ENCODE measurements around the gene BDKRB1.

BDKRB1 gene

DNA sequence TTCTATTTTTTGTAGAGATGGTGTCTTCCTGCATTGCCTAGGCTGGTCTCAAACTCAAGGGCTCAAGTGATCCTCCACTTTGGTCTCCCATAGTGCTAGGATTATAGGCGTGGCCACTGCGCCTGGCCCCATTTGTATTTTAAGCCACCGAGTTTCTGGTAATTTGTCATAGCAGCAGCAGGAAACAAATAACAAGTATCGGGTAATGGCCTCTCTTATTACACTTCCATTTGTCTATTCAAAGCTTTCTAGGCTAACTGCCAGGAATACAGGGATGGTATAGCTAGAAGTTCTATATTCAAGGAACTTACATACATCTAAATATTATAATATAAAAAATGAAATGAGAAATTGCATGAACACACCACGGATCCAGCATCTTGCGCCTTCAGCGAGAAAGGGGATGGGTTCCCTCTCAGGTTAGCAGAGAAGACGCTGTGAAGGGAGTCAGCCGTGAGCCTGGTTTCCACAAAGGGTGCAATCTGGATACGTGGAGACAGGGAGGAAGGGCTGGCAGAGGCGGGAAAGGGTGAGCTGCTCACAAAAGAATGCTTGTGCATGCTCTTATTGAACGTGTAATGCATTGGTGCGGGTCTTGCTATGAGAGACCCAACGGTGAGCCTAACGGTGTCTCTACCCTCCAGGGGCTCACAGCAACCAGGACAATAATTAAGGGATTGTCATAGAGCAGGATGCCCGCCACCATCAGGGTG, 9.5 kb downstream of the BDKRB1 start:
- TF ChIP-seq, protein P1, sequence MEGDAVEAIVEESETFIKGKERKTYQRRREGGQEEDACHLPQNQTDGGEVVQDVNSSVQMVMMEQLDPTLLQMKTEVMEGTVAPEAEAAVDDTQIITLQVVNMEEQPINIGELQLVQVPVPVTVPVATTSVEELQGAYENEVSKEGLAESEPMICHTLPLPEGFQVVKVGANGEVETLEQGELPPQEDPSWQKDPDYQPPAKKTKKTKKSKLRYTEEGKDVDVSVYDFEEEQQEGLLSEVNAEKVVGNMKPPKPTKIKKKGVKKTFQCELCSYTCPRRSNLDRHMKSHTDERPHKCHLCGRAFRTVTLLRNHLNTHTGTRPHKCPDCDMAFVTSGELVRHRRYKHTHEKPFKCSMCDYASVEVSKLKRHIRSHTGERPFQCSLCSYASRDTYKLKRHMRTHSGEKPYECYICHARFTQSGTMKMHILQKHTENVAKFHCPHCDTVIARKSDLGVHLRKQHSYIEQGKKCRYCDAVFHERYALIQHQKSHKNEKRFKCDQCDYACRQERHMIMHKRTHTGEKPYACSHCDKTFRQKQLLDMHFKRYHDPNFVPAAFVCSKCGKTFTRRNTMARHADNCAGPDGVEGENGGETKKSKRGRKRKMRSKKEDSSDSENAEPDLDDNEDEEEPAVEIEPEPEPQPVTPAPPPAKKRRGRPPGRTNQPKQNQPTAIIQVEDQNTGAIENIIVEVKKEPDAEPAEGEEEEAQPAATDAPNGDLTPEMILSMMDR (IDR thresholded peaks at IDR 0.05; ENCODE audit: control extremely low read depth, extremely low read depth, low read depth, missing control alignments) = no peak
- ChIA-PET CTCF (interaction anchor here (1.5 to 1.8 kb wide), 2 partner anchors 10 to 164 kb away, joined by 3 to 7 read pairs; no protein-coding TSS in a partner anchor), POLR2A (no interaction called here)
- no peak for DNase-seq (ENCODE audit: extremely low spot score)

DNA sequence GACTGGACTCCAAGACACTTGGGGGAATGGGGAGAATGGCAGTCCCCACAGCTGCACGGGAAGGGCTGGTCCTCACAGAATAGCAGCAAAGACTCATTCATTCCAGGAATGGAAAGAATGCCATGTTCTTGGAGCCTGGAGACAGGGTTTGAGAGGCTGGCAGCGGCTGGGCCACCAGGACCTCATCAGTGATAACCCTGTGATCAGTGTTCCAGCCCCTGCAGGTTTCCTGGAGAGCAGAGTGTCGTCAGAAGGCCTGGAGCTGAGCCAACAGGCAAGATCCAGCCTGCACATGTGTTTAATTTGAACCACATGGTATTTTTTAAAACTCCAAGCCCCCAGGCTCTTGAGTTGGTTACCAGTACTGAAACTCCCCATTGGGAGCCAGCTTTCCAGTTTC, 11.3 kb downstream of the BDKRB1 start:
- ChIA-PET POLR2A (no interaction called here), CTCF (no interaction called here)
- DNase-seq (ENCODE audit: extremely low spot score) = no peak
- TF ChIP-seq, protein P1 (IDR thresholded peaks at IDR 0.05; ENCODE audit: control extremely low read depth, extremely low read depth, low read depth, missing control alignments) = no peak

DNA sequence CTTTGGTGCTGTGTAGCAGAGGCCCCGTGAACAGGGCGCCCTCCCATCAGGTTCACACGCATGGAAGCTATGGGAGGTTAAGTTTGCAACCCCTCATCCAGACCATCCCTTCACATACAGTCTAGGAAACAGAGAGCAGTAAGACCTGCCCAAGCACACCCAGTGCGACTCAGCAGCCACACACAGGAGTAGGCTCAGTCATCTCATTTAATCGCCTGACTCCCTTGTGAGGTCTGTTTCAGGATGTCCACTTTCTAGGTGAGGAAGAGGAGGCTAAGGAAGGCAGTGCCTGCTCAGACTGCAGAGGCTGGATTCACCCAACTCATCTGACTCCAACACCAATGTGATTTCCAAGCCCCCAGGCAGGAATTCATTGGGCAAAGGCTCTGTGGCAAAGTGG, 11.9 kb downstream of the BDKRB1 start:
- TF ChIP-seq, protein P1 (IDR thresholded peaks at IDR 0.05; ENCODE audit: control extremely low read depth, extremely low read depth, low read depth, missing control alignments) = no peak
- CTCF ChIA-PET = no interaction called here
- DNase-seq (ENCODE audit: extremely low spot score) = no peak
- POLR2A ChIA-PET = no interaction called here

DNA sequence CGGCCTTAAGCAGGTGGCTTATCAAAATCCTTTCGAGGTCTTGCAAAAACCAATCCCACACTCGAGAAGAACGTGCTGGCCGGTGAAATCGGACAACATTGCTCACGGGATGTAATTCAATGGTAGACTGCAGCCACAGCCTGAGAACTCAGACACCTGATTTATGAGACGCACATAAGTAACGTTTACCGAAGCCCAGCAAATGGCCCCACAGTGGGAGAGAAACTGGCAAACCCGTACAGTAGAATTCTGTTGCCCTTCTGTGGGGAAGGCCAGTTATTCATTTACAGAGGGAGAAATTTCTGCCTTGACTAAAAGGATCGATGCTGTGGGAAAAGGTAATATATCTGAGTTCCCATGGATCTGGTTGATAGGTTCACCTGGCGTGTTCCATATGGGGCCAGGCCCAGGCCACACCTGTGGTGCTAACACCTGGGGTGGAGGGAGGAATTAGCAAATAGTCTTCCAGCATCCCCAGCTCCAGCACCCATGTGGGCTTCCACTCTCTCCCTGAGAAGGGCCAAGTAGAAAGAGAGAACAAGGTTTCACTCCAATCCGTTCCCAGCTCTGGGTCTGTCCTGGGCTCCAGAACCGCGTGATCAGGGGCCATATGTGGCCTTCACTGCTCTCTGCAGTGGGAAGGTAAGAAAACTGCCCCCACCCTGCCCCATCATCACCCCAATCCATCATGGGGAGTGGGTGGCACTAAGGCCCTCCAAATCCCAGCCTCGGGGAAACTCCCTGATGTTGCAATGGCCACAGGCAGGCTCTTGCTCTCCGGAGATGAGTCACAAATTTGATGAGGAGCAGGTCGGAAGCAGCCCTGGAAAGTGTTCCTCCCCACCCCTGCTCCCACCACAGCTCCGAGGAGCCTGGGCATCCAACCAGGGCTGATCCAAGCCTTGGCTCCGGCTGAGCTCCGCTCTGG, 12.7 kb downstream of the BDKRB1 start:
- ChIA-PET POLR2A (no interaction called here), CTCF (no interaction called here)
- no peak for DNase-seq (ENCODE audit: extremely low spot score)
- TF ChIP-seq, protein P1 (IDR thresholded peaks at IDR 0.05; ENCODE audit: control extremely low read depth, extremely low read depth, low read depth, missing control alignments) = no peak

DNA sequence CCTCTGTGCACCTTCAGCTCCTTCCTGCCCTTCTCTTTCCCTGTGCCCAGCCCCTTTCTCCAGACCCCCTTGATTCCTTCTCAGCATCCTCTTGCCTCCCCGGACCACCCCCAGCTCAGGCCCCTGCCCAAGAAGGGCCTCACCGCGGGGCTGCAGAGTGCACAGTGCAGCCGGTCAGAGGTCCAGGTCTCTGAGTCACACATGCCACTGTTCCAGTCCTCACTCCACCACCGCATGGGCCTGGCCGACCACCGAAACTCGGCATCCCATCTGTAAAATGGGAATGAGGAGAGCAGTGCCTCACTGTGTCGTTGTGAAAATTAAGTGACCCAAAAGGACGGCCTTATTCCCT, 13.3 kb downstream of the BDKRB1 start:
- TF ChIP-seq, protein P1 (IDR thresholded peaks at IDR 0.05; ENCODE audit: control extremely low read depth, extremely low read depth, low read depth, missing control alignments) = no peak
- ChIA-PET POLR2A (no interaction called here), CTCF (no interaction called here)
- DNase-seq (ENCODE audit: extremely low spot score) = no peak

DNA sequence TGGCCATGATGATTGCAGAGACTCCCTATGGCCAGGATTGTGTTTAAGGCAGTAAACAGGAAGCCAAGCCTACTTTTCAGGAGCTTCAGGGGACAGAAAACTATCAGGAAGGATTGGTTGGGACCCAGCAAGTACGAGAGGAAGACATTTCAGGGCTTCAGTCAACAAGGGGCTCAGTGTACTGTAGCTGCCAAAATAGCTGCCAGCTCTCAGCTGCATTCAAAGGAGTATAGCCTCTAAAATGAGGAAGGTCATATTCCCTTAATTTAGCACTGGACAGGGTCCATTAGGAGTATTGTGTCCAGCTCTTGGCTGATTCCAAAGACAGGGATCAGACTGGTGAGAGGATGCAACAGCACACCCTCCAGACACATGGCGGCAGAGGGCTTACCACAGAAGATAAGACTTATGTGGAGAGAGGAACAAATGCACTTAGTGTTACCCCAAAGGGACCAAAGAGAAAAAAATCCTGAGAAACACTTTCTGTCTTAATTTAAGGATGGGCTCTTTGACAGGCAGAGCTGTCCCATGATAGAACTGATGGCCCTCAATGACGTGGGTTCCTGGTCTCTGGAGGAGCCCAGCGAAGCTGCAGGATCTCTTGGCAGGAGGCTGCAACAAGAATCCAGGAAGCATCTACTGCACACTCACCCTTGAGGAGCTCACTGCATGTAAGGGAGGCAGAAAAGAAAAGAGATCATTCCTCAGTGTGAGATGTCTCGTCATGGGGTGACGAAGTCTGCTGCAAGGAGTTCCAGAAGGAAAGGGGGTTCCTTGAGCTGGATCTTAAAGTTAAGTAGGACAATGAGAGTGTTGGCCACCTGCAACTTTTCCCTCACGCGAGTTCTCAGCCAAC, 14.8 kb downstream of the BDKRB1 start:
- POLR2A ChIA-PET = no interaction called here

More for the DNA sequence above, 14.8 kb downstream of the BDKRB1 start:
- CTCF ChIA-PET = interaction anchor here (1.3 to 9.4 kb wide), 4 partner anchors 19 to 172 kb away, joined by 3 to 143 read pairs (median 22); no protein-coding TSS in a partner anchor
- TF ChIP-seq, protein P1 (IDR thresholded peaks at IDR 0.05; ENCODE audit: control extremely low read depth, extremely low read depth, low read depth, missing control alignments) = no peak
- no peak for DNase-seq (ENCODE audit: extremely low spot score)

All from GM10248 (cell line).